ENCODE data around the gene APEH. TPM values are rescaled to one million over a fixed set of nuclear protein-coding genes. Genes with fewer than 3 reads are reported as not detected.

APEH gene
- total RNA-seq, 1 experiment from 2014 or later, result 273 TPM

DNA sequence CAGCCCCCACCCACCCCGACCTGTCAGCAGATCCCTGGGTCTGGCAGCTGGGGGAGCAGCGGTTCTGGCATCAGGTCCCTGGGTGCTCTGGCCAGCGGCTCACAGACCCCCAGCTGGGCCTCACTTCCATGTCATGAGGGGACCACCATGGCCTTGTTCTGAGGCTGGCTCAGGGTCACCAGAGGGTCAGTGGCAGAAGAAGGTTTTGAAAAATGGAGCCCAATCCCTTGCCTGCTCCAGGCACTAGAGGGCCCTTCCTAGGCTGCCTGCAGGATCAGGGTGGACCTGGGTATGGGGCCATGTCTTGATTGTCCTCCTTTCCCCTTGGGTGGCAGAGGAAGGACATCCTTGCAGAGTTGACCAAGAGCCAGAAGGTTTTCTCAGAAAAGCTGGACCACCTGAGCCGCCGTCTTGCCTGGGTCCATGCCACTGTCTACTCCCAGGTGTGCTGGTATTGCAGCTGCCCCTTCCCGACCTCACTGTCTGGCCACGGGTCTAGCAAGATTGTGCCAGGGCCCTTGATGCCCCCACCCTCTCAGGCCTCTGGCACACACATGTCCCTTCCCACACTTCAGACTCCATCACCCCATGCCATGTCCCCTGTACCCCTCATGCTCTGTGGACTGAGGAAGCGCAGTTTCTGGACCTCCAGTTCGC, 32.4 kb downstream of the APEH start:
- ChIA-PET POLR2A (interaction anchor here (1.0 kb wide), 1 partner anchor 18 kb away, joined by 3 read pairs; no protein-coding TSS in a partner anchor), CTCF (no interaction called here)
- H3K4me3 Mint-ChIP-seq, result no peak overlapping the region
- H3K4me1 Mint-ChIP-seq, result peaks cover 8% of the 10 kb centered on the region; the same call in 1 of the 2 replicates
- no peak for ATAC-seq
- H3K27me3 Mint-ChIP-seq (ENCODE audit: low read depth), result no peaks in the 10 kb centered on the region
- H3K36me3 Mint-ChIP-seq, result peaks cover under 1% of the 10 kb centered on the region
- TF ChIP-seq CREB1 (CRISPR knock-in tag; IDR thresholded peaks at IDR 0.05) (no peak), ZNF219 (CRISPR knock-in tag; IDR thresholded peaks at IDR 0.05; ENCODE audit: borderline replicate concordance) (no peak), ZNF671 (CRISPR knock-in tag; IDR thresholded peaks at IDR 0.05) (no peak), SOX15 (CRISPR knock-in tag; IDR thresholded peaks at IDR 0.05) (no peak), JUN (CRISPR knock-in tag; IDR thresholded peaks at IDR 0.05) (no peak), TEAD4 (CRISPR knock-in tag; IDR thresholded peaks at IDR 0.05) (no peak), GTF2I (CRISPR knock-in tag; conservative IDR thresholded peaks at IDR 0.05) (no peak), ATF1 (CRISPR knock-in tag; IDR thresholded peaks at IDR 0.05) (no peak), ZNF396 (CRISPR knock-in tag; IDR thresholded peaks at IDR 0.05; ENCODE audit: borderline replicate concordance) (no peak), RORB (CRISPR knock-in tag; IDR thresholded peaks at IDR 0.05) (no peak), SMAD4 (CRISPR knock-in tag; IDR thresholded peaks at IDR 0.05) (no peak), ZNF232 (CRISPR knock-in tag; IDR thresholded peaks at IDR 0.05) (no peak), CREM (CRISPR knock-in tag; IDR thresholded peaks at IDR 0.05) (no peak), NR3C1 (CRISPR knock-in tag; conservative IDR thresholded peaks at IDR 0.05; ENCODE audit: low read depth) (no peak)
- TF ChIP-seq, protein P1, sequence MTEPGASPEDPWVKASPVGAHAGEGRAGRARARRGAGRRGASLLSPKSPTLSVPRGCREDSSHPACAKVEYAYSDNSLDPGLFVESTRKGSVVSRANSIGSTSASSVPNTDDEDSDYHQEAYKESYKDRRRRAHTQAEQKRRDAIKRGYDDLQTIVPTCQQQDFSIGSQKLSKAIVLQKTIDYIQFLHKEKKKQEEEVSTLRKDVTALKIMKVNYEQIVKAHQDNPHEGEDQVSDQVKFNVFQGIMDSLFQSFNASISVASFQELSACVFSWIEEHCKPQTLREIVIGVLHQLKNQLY (CRISPR knock-in tag; IDR thresholded peaks at IDR 0.05), result no peak
- H3K27ac Mint-ChIP-seq, result no peak overlapping the region
- H3K9me3 Mint-ChIP-seq, result no peaks in the 10 kb centered on the region
- DNase-seq (ENCODE audit: low spot score), result no peak

DNA sequence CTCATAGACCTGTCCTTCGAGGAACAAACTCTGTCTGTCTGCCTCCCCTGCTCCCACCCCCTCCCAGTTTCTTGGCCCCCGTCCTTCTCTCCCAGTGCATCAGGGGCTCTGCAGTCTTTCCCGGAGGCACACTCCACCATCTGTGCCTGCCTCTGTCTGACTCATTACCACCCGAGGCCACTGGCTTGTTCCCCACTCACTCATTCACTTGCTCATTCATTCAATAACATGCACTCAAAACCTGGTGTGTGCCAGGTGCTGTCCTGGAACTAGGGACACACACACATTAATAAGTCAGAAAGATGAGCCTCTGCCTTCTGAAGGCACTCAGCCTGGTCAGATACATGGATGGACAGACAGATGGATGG, 32.9 kb downstream of the APEH start:
- Mint-ChIP-seq H3K27me3 (ENCODE audit: low read depth) (no peaks in the 10 kb centered on the region), H3K9me3 (no peaks in the 10 kb centered on the region), H3K27ac (no peak overlapping the region), H3K4me3 (no peak overlapping the region), H3K4me1 (peaks cover 8% of the 10 kb centered on the region; the same call in 1 of the 2 replicates), H3K36me3 (no peaks in the 10 kb centered on the region; the same call in 1 of the 2 replicates)
- CTCF ChIA-PET, result no interaction called here
- TF ChIP-seq ATF1 (CRISPR knock-in tag; IDR thresholded peaks at IDR 0.05), result no peak
- no peak for TF ChIP-seq ESRRA (CRISPR knock-in tag; IDR thresholded peaks at IDR 0.05; ENCODE audit: borderline replicate concordance)
- TF ChIP-seq, protein P2, sequence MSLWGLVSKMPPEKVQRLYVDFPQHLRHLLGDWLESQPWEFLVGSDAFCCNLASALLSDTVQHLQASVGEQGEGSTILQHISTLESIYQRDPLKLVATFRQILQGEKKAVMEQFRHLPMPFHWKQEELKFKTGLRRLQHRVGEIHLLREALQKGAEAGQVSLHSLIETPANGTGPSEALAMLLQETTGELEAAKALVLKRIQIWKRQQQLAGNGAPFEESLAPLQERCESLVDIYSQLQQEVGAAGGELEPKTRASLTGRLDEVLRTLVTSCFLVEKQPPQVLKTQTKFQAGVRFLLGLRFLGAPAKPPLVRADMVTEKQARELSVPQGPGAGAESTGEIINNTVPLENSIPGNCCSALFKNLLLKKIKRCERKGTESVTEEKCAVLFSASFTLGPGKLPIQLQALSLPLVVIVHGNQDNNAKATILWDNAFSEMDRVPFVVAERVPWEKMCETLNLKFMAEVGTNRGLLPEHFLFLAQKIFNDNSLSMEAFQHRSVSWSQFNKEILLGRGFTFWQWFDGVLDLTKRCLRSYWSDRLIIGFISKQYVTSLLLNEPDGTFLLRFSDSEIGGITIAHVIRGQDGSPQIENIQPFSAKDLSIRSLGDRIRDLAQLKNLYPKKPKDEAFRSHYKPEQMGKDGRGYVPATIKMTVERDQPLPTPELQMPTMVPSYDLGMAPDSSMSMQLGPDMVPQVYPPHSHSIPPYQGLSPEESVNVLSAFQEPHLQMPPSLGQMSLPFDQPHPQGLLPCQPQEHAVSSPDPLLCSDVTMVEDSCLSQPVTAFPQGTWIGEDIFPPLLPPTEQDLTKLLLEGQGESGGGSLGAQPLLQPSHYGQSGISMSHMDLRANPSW (CRISPR knock-in tag; conservative IDR thresholded peaks at IDR 0.05; ENCODE audit: low read depth), result no peak
- TF ChIP-seq NFATC4 (CRISPR knock-in tag; IDR thresholded peaks at IDR 0.05), result no peak
- TF ChIP-seq ZNF671 (CRISPR knock-in tag; IDR thresholded peaks at IDR 0.05), result no peak
- TF ChIP-seq FOXP1 (CRISPR knock-in tag; IDR thresholded peaks at IDR 0.05; ENCODE audit: borderline replicate concordance), result no peak
- TF ChIP-seq HMGXB4 (CRISPR knock-in tag; IDR thresholded peaks at IDR 0.05), result no peak
- no peak for TF ChIP-seq FOXK1 (CRISPR knock-in tag; IDR thresholded peaks at IDR 0.05)
- no peak for TF ChIP-seq HMGA2 (CRISPR knock-in tag; IDR thresholded peaks at IDR 0.05)
- no peak for TF ChIP-seq NR2C2 (CRISPR knock-in tag; IDR thresholded peaks at IDR 0.05)
- ATAC-seq (no peak), DNase-seq (ENCODE audit: low spot score) (no peak)
- POLR2A ChIA-PET, result no interaction called here
